ENCODE measurements around the gene SLC9C2. TPM values are rescaled to one million over a fixed set of nuclear protein-coding genes. Genes with fewer than 3 reads are reported as not detected.

Gene SLC9C2
- polyA plus RNA-seq, 3 donors = not detected

DNA sequence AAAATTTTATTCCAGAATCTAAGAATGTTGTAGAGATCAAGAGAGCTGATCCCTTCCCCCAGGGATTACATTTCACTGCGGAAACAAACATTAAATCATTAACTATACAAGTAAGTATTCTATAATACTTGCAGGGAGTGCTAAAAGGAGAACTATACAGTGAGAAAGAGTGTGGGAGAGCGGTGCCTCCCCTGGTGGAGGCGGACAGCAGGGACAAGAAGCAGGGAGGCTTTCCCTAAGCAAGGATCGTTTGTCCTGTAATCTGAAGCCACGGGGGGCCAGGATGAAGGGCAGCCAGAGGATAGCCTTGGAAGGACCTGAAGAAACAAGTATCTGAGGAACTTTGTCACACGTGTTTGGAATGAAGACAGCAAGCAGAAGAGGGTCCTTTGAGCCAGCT, 40.1 kb downstream of the SLC9C2 start:
- Histone ChIP-seq H3K4me3 (replicated peaks in 1 of 3; ENCODE audit: low read depth in 2 of 3, low read length in 3 of 3) (no peak overlapping the region), H3K9me3 (replicated peaks in 1 of 2; ENCODE audit: control insufficient read depth in 1 of 2, insufficient read depth in 1 of 2, low read length in 2 of 2) (peaks cover 0 to 2% of the 10 kb centered on the region in 2 donors), H3K79me2 (ENCODE audit: insufficient read depth, low read length) (no peaks in the 10 kb centered on the region), H3K27me3 (ENCODE audit: control insufficient read depth in 2 of 2, insufficient read depth in 2 of 2, low read length in 2 of 2) (no peaks in the 10 kb centered on the region), H3K4me1 (ENCODE audit: control insufficient read depth in 1 of 2, insufficient read depth in 2 of 2, low read length in 2 of 2) (no peaks in the 10 kb centered on the region), H4K20me1 (ENCODE audit: insufficient read depth, low read length) (no peaks in the 10 kb centered on the region), H3K4me2 (replicated peaks; ENCODE audit: extremely low read depth, low read length, poor library complexity, severe bottlenecking) (no peak overlapping the region), H3K9ac (ENCODE audit: insufficient read depth, low read length, poor library complexity, severe bottlenecking) (no peak overlapping the region), H3K36me3 (replicated peaks in 1 of 2; ENCODE audit: control insufficient read depth in 1 of 2, insufficient read depth in 2 of 2, low read length in 2 of 2) (no peaks in the 10 kb centered on the region), H2AFZ (ENCODE audit: insufficient read depth, low read depth, low read length, poor library complexity, severe bottlenecking) (no peak overlapping the region), H3K27ac (ENCODE audit: low read depth in 1 of 2, low read length in 2 of 2) (no peak overlapping the region)
- no peak overlapping the region for H3K27ac Mint-ChIP-seq
- peaks cover 0 to 4% (median 4%) of the 10 kb centered on the region in 3 donors for H3K27me3 Mint-ChIP-seq (ENCODE audit: low read depth in 3 of 3)
- peaks cover 1 to 16% (median 7%) of the 10 kb centered on the region in 7 donors for H3K9me3 Mint-ChIP-seq
- H3K36me3 Mint-ChIP-seq = no peaks in the 10 kb centered on the region
- intact Hi-C loops (cut with micrococcal nuclease) = no loop called here
- no peak for DNase-seq
- TF ChIP-seq CTCF (IDR thresholded peaks at IDR 0.05) = no peak
- H3K4me1 Mint-ChIP-seq = no peaks in the 10 kb centered on the region
- 88% methylated on average over 5 of the region's 6 CpGs for WGBS (ENCODE audit: insufficient coverage)
- H3K4me3 Mint-ChIP-seq = no peak overlapping the region

- H2AFZ ChIP-seq (ENCODE audit: insufficient read depth, low read depth, low read length, poor library complexity, severe bottlenecking) = no peak overlapping the region
- no peaks in the 10 kb centered on the region for H3K4me1 ChIP-seq (ENCODE audit: control insufficient read depth in 1 of 2, insufficient read depth in 2 of 2, low read length in 2 of 2)
- no peaks in the 10 kb centered on the region for H3K79me2 ChIP-seq (ENCODE audit: insufficient read depth, low read length)
- TF ChIP-seq CTCF (IDR thresholded peaks at IDR 0.05) = no peak
- Mint-ChIP-seq H3K27ac (no peak overlapping the region), H3K4me3 (no peak overlapping the region), H3K4me1 (no peaks in the 10 kb centered on the region), H3K27me3 (ENCODE audit: low read depth in 3 of 3) (peaks cover 0 to 4% (median 2%) of the 10 kb centered on the region in 3 donors), H3K36me3 (no peaks in the 10 kb centered on the region), H3K9me3 (peaks cover 1 to 6% (median 4%) of the 10 kb centered on the region in 7 donors)
- no peaks in the 10 kb centered on the region for H3K27me3 ChIP-seq (ENCODE audit: control insufficient read depth in 2 of 2, insufficient read depth in 2 of 2, low read length in 2 of 2)
- H3K36me3 ChIP-seq (replicated peaks in 1 of 2; ENCODE audit: control insufficient read depth in 1 of 2, insufficient read depth in 2 of 2, low read length in 2 of 2) = no peaks in the 10 kb centered on the region
- no peak for DNase-seq
- peaks cover 0 to 2% of the 10 kb centered on the region in 2 donors for H3K9me3 ChIP-seq (replicated peaks in 1 of 2; ENCODE audit: control insufficient read depth in 1 of 2, insufficient read depth in 1 of 2, low read length in 2 of 2)
- no peak overlapping the region for H3K27ac ChIP-seq (ENCODE audit: low read depth in 1 of 2, low read length in 2 of 2)
- no peak overlapping the region for H3K4me3 ChIP-seq (replicated peaks in 1 of 3; ENCODE audit: low read depth in 2 of 3, low read length in 3 of 3)
- intact Hi-C loops (cut with micrococcal nuclease) = no loop called here
- H4K20me1 ChIP-seq (ENCODE audit: insufficient read depth, low read length) = no peaks in the 10 kb centered on the region
- no peak overlapping the region for H3K9ac ChIP-seq (ENCODE audit: insufficient read depth, low read length, poor library complexity, severe bottlenecking)
- H3K4me2 ChIP-seq (replicated peaks; ENCODE audit: extremely low read depth, low read length, poor library complexity, severe bottlenecking) = no peak overlapping the region
- WGBS (ENCODE audit: insufficient coverage) = 100% methylated on average over 1 of the region's 1 CpG
Measured at GRCh38 chr1:173561263-173561662, 41.6 kb downstream of the SLC9C2 start.
